WTC11 (cell line): ENCODE data around the gene OGFOD1. TPM values are rescaled to one million over a fixed set of nuclear protein-coding genes. Genes with fewer than 3 reads are reported as not detected.
A peak's percentile ranks its signal among the peaks of the same experiment; 100 is the strongest.

ENCODE experiments used
- ATAC-seq: fragments of 200-7000 bp; cut with Tn5 transposase; 2 replicates; pipeline ENCODE4 v1.10.0; 2021; ENCODE audit warnings: mild to moderate bottlenecking, moderate library complexity
- CTCF ChIA-PET: fragments of 300-600 bp; sonication (Branson Sonifier 250); formaldehyde crosslinking; loops from one replicate; lab custom pipeline; 2021; ENCODE audit warnings: antibody characterized with exemption; lab: Charles Lee
- POLR2A ChIA-PET: fragments of 350-600 bp; sonication (Branson Sonifier 250); formaldehyde crosslinking; loops from one replicate; lab custom pipeline; 2021; ENCODE audit warnings: antibody characterized with exemption; lab: Charles Lee
- DNase-seq: peaks from one replicate; pipeline ENCODE4 v3.0.0; 2021; ENCODE audit warnings: low spot score
- H3K27ac Mint-ChIP-seq: 2 replicates; pipeline ENCODE4 v1.8.0; 2021; ENCODE audit warnings: mixed read lengths
- H3K27me3 Mint-ChIP-seq: 2 replicates; pipeline ENCODE4 v1.8.0; 2021; ENCODE audit warnings: low read depth, mild to moderate bottlenecking, moderate library complexity, mixed read lengths
- H3K36me3 Mint-ChIP-seq: 2 replicates; pipeline ENCODE4 v1.8.0; 2021; ENCODE audit warnings: mixed read lengths
- H3K4me1 Mint-ChIP-seq: 2 replicates; pipeline ENCODE4 v1.8.0; 2022; ENCODE audit warnings: mixed read lengths
- H3K4me3 Mint-ChIP-seq: 2 replicates; pipeline ENCODE4 v1.8.0; 2021; ENCODE audit warnings: mild to moderate bottlenecking, moderate library complexity, mixed read lengths
- H3K9me3 Mint-ChIP-seq: 2 replicates; pipeline ENCODE4 v1.8.0; 2021; ENCODE audit warnings: mixed read lengths
- IRF2 ChIP-seq: sonication (generic); formaldehyde crosslinking; IDR thresholded peaks from 2 replicates; pipeline ENCODE4 v1.8.0; 2022; ENCODE audit warnings: low read depth, missing genetic modification reagents, borderline replicate concordance
- JUN ChIP-seq: sonication (generic); formaldehyde crosslinking; IDR thresholded peaks from 2 replicates; pipeline ENCODE4 v1.8.0; 2023; ENCODE audit warnings: mild to moderate bottlenecking, missing genetic modification reagents
- KAT7 ChIP-seq: sonication (generic); formaldehyde crosslinking; IDR thresholded peaks from 2 replicates; pipeline ENCODE4 v1.8.1; 2023; ENCODE audit warnings: missing genetic modification reagents, mild to moderate bottlenecking, borderline replicate concordance
- NFATC4 ChIP-seq: fragments of 250-450 bp; sonication (Bioruptor Pico); IDR thresholded peaks from 2 replicates; pipeline ENCODE4 v1.9.0; 2021; ENCODE audit warnings: mild to moderate bottlenecking
- NFE2L1 ChIP-seq: sonication (generic); formaldehyde crosslinking; IDR thresholded peaks from 2 replicates; pipeline ENCODE4 v1.8.1; 2023; ENCODE audit warnings: missing genetic modification reagents
- OVOL2 ChIP-seq: fragments of 250-450 bp; sonication (Bioruptor Pico); IDR thresholded peaks from 2 replicates; pipeline ENCODE4 v1.9.0; 2021; ENCODE audit warnings: mild to moderate bottlenecking, borderline replicate concordance
- PRRX2 ChIP-seq: fragments of 250-450 bp; sonication (Bioruptor Pico); IDR thresholded peaks from 2 replicates; pipeline ENCODE4 v1.8.0; 2021; ENCODE audit warnings: mild to moderate bottlenecking
- RORB ChIP-seq: fragments of 250-450 bp; sonication (Bioruptor Pico); IDR thresholded peaks from 2 replicates; pipeline ENCODE4 v1.9.0; 2021; ENCODE audit warnings: mild to moderate bottlenecking
- ZNF232 ChIP-seq: sonication (generic); formaldehyde crosslinking; IDR thresholded peaks from 2 replicates; pipeline ENCODE4 v1.8.0; 2022; ENCODE audit warnings: mild to moderate bottlenecking, missing genetic modification reagents
- ZNF317 ChIP-seq: sonication (generic); formaldehyde crosslinking; IDR thresholded peaks from 2 replicates; pipeline ENCODE4 v1.8.1; 2023; ENCODE audit warnings: low read depth, mild to moderate bottlenecking, moderate library complexity, missing genetic modification reagents, borderline replicate concordance
- ZNF416 ChIP-seq: fragments of 250-450 bp; sonication (Bioruptor Pico); IDR thresholded peaks from 2 replicates; pipeline ENCODE4 v1.9.0; 2021; ENCODE audit warnings: mild to moderate bottlenecking, inconsistent platforms
- ZNF423 ChIP-seq: fragments of 250-450 bp; sonication (Bioruptor Pico); IDR thresholded peaks from 2 replicates; pipeline ENCODE4 v2.1.2; 2022; ENCODE audit warnings: mild to moderate bottlenecking, moderate library complexity
- total RNA-seq: library from RNA; stranded (reverse); gene quantifications from 3 replicates; pipeline ENCODE4 v1.2.3, GENCODE V29; 2021
- TF ChIP-seq, protein P1 (sequence below): sonication (generic); formaldehyde crosslinking; IDR thresholded peaks from 2 replicates; pipeline ENCODE4 v1.8.1; 2022; ENCODE audit warnings: missing genetic modification reagents, borderline replicate concordance
- TF ChIP-seq, protein P2 (sequence below): sonication (generic); formaldehyde crosslinking; IDR thresholded peaks from 2 replicates; pipeline ENCODE4 v1.8.0; 2023; ENCODE audit warnings: missing genetic modification reagents, mild to moderate bottlenecking, borderline replicate concordance
- TF ChIP-seq, protein P3 (sequence below): sonication (generic); formaldehyde crosslinking; IDR thresholded peaks from 2 replicates; pipeline ENCODE4 v1.8.1; 2022; ENCODE audit warnings: low read depth, mild to moderate bottlenecking, moderate library complexity, missing genetic modification reagents, borderline replicate concordance
- TF ChIP-seq, protein P4 (sequence below): sonication (generic); formaldehyde crosslinking; IDR thresholded peaks from 2 replicates; pipeline ENCODE4 v1.8.0; 2022; ENCODE audit warnings: mild to moderate bottlenecking, missing genetic modification reagents
- TF ChIP-seq, protein P5 (sequence below): sonication (generic); formaldehyde crosslinking; IDR thresholded peaks from 2 replicates; pipeline ENCODE4 v1.8.0; 2022; ENCODE audit warnings: mild to moderate bottlenecking, missing genetic modification reagents

OGFOD1 gene
- total RNA-seq, 1 experiment from 2014 or later = 50.5 TPM

DNA sequence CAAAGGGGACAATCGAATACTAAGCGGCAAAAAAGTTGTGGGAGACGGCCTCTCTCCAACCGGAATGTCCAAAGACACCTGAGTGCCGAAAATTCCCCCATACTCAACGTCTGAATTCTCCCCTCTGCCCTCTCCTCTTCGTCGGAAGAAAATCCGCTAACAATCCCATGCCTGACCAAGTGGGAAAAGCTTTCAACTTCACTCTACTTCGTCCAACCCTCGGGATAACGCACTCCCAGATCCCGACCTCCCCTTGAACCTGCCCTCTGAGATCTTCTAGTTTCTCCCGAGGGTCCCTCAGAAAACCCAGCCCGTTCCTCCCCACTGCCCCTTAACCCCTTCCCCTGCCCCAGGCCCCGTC lies 27.0 kb upstream of the OGFOD1 start:
- no peak for TF ChIP-seq OVOL2 (CRISPR knock-in tag)
- TF ChIP-seq, protein P1, sequence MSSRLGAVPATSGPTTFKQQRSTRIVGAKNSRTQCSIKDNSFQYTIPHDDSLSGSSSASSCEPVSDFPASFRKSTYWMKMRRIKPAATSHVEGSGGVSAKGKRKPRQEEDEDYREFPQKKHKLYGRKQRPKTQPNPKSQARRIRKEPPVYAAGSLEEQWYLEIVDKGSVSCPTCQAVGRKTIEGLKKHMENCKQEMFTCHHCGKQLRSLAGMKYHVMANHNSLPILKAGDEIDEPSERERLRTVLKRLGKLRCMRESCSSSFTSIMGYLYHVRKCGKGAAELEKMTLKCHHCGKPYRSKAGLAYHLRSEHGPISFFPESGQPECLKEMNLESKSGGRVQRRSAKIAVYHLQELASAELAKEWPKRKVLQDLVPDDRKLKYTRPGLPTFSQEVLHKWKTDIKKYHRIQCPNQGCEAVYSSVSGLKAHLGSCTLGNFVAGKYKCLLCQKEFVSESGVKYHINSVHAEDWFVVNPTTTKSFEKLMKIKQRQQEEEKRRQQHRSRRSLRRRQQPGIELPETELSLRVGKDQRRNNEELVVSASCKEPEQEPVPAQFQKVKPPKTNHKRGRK (CRISPR knock-in tag) = no peak
- TF ChIP-seq, protein P2, sequence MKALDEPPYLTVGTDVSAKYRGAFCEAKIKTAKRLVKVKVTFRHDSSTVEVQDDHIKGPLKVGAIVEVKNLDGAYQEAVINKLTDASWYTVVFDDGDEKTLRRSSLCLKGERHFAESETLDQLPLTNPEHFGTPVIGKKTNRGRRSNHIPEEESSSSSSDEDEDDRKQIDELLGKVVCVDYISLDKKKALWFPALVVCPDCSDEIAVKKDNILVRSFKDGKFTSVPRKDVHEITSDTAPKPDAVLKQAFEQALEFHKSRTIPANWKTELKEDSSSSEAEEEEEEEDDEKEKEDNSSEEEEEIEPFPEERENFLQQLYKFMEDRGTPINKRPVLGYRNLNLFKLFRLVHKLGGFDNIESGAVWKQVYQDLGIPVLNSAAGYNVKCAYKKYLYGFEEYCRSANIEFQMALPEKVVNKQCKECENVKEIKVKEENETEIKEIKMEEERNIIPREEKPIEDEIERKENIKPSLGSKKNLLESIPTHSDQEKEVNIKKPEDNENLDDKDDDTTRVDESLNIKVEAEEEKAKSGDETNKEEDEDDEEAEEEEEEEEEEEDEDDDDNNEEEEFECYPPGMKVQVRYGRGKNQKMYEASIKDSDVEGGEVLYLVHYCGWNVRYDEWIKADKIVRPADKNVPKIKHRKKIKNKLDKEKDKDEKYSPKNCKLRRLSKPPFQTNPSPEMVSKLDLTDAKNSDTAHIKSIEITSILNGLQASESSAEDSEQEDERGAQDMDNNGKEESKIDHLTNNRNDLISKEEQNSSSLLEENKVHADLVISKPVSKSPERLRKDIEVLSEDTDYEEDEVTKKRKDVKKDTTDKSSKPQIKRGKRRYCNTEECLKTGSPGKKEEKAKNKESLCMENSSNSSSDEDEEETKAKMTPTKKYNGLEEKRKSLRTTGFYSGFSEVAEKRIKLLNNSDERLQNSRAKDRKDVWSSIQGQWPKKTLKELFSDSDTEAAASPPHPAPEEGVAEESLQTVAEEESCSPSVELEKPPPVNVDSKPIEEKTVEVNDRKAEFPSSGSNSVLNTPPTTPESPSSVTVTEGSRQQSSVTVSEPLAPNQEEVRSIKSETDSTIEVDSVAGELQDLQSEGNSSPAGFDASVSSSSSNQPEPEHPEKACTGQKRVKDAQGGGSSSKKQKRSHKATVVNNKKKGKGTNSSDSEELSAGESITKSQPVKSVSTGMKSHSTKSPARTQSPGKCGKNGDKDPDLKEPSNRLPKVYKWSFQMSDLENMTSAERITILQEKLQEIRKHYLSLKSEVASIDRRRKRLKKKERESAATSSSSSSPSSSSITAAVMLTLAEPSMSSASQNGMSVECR (CRISPR knock-in tag) = no peak
- no peak for TF ChIP-seq PRRX2 (CRISPR knock-in tag)
- TF ChIP-seq ZNF423 (CRISPR knock-in tag) = no peak
- TF ChIP-seq, all 79 proteins: peak for 0
- H3K27ac Mint-ChIP-seq = no peak overlapping the region
- CTCF ChIA-PET = interaction anchor here (1.0 to 1.2 kb wide), 2 partner anchors 61 to 68 kb away, joined by 3 read pairs; no protein-coding TSS in a partner anchor
- no peak for DNase-seq
- H3K9me3 Mint-ChIP-seq = no peaks in the 10 kb centered on the region
- peaks cover 42% of the 10 kb centered on the region for H3K4me1 Mint-ChIP-seq
- peaks cover 14% of the 10 kb centered on the region for H3K27me3 Mint-ChIP-seq
- 0 out of 2 replicates have a peak, but pooled peaks have one; percentile 2 for ATAC-seq
- no peaks in the 10 kb centered on the region for H3K36me3 Mint-ChIP-seq
- peak overlapping the region; percentile 97 for H3K4me3 Mint-ChIP-seq
- POLR2A ChIA-PET = interaction anchor here (0.5 kb wide), 1 partner anchor 40 kb away, joined by 5 read pairs; no protein-coding TSS in a partner anchor

DNA sequence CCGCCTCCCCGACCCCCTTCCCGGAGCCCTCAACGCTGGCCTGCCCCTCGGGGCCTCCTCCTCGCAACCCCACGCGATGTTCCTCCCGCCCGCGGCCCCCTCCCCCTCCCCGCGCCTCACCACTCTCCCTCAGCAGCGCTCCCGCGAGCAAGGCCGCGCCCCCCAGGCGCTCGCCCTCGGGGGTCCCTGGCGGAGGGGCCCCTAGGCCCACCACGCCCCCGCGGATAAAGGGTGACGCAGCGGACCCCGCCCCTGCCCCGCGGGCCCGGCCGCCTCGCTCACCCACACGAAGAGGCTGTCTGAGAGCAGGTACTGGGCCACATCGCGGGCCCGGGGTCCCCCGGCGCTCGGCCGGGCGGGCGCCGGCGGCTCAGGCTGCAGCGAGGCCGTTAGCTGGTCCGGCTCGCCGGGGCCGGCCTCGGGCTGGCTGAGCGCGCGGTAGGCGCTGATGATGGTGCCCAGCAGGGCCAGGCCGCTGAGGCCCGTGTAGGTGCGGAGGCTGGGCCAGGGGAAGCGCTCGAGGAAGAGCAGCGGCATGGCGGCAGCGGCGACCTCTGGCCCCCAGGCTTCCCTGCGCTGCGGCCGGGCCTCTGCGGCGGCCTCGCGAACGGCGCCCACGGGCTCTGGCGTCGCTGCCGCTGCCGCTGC lies 26.4 kb upstream of the OGFOD1 start:
- ChIA-PET POLR2A (interaction anchor here (0.5 kb wide), 1 partner anchor 40 kb away, joined by 5 read pairs; no protein-coding TSS in a partner anchor), CTCF (interaction anchor here (0.6 to 1.2 kb wide), 3 partner anchors 14 to 68 kb away, joined by 3 read pairs; no protein-coding TSS in a partner anchor)
- Mint-ChIP-seq H3K27me3 (peaks cover 14% of the 10 kb centered on the region), H3K27ac (no peak overlapping the region), H3K4me3 (peak overlapping the region; percentile 97), H3K36me3 (no peaks in the 10 kb centered on the region), H3K9me3 (no peaks in the 10 kb centered on the region), H3K4me1 (peaks cover 42% of the 10 kb centered on the region)
- peak; percentile 48 for DNase-seq
- ATAC-seq = peak; percentile 54
- TF ChIP-seq, protein P3, sequence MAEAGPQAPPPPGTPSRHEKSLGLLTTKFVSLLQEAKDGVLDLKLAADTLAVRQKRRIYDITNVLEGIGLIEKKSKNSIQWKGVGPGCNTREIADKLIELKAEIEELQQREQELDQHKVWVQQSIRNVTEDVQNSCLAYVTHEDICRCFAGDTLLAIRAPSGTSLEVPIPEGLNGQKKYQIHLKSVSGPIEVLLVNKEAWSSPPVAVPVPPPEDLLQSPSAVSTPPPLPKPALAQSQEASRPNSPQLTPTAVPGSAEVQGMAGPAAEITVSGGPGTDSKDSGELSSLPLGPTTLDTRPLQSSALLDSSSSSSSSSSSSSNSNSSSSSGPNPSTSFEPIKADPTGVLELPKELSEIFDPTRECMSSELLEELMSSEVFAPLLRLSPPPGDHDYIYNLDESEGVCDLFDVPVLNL (CRISPR knock-in tag) = 0 out of 2 replicates have a peak, but pooled peaks have one; percentile 31
- TF ChIP-seq, protein P4, sequence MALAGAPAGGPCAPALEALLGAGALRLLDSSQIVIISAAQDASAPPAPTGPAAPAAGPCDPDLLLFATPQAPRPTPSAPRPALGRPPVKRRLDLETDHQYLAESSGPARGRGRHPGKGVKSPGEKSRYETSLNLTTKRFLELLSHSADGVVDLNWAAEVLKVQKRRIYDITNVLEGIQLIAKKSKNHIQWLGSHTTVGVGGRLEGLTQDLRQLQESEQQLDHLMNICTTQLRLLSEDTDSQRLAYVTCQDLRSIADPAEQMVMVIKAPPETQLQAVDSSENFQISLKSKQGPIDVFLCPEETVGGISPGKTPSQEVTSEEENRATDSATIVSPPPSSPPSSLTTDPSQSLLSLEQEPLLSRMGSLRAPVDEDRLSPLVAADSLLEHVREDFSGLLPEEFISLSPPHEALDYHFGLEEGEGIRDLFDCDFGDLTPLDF (CRISPR knock-in tag) = no peak
- TF ChIP-seq ZNF317 (CRISPR knock-in tag) = no peak
- no peak for TF ChIP-seq ZNF416
- TF ChIP-seq NFE2L1 (CRISPR knock-in tag) = no peak
- TF ChIP-seq JUN (CRISPR knock-in tag) = no peak
- TF ChIP-seq RORB (CRISPR knock-in tag) = no peak
- 0 out of 2 replicates have a peak, but pooled peaks have one; percentile 21 for TF ChIP-seq ZNF423 (CRISPR knock-in tag)
- TF ChIP-seq NFATC4 (CRISPR knock-in tag) = no peak
- TF ChIP-seq KAT7 = no peak
- TF ChIP-seq, protein P5, sequence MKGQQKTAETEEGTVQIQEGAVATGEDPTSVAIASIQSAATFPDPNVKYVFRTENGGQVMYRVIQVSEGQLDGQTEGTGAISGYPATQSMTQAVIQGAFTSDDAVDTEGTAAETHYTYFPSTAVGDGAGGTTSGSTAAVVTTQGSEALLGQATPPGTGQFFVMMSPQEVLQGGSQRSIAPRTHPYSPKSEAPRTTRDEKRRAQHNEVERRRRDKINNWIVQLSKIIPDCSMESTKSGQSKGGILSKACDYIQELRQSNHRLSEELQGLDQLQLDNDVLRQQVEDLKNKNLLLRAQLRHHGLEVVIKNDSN (CRISPR knock-in tag) = no peak
- TF ChIP-seq PRRX2 (CRISPR knock-in tag) = no peak
- peak; percentile 53; the same call in 1 of the 2 replicates for TF ChIP-seq IRF2 (CRISPR knock-in tag)
- TF ChIP-seq, protein P1 (CRISPR knock-in tag) = no peak
- no peak for TF ChIP-seq ZNF232 (CRISPR knock-in tag)
